Activated naive CD4-positive, alpha-beta T cell (primary cell): ENCODE measurements around the gene BCL2L1.
"Not testable (repeated sequence)": the region's sequence is repeated elsewhere in the genome, so short reads cannot be mapped to it uniquely, and the experiment has no call there.

Experiments used
- DNase-seq, 4 experiments: peaks; one replicate each; lab custom pipeline; 2025; lab: John Stamatoyannopoulos, UW

Gene BCL2L1

DNA sequence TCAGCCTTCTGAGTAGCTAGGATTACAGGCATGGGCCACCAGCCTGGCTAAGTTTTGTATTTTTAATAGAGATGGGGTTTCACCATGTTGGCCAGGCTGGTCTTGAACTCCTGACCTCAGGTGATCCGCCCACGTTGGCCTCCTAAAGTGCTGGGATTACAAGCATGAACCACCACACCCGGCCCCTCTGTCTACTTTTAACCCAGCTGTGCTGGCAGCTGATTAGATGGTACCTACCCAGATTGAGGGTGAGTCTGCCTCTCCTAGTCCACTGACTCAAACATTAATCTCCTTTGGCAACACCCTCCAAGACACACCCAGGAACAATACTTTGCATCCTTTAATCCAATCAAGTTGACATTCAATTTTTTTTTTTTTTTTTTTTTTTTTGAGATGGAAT is 74.6 kb downstream of the BCL2L1 start:
- DNase-seq, result not testable (repeated sequence)

DNA sequence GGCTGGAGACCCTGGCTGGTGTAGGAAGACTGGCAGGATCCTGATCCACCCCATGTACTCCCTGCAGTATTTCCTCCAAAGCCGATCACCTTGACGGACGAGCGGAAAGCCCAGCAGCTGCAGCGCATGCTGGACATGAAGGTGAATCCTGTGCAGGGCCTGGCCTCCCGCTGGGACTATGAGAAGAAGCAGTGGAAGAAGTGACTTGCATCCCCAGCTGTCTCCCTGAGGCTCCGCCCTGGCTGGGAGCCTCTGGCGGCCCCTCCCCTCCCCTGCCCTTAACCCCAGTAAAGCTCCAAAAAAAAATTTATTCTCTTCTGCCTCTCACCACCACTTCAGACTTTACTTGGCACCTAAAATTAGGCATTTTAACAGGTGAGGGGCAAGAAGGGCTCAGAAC is 78.0 kb downstream of the BCL2L1 start:
- no peak for DNase-seq

DNA sequence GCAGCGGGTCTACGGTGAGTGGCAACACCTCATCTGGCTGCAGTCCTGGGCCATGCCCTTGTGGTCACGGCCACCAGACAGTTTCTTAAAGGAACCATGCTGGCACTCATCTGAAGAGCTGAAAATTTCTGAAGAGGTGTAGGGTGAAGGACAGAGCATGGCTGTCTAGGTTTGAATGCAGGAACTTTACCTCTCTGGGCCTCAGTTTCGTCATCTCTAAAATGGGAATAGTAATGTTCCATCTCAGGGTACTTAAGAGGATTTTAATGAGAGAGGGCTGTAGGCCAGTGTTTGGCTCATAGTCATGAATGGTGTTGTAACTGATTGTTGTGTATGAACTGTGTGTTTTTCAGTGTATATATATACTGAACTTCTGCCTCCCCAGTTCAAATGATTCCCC is 79.1 kb downstream of the BCL2L1 start:
- DNase-seq, result no peak

DNA sequence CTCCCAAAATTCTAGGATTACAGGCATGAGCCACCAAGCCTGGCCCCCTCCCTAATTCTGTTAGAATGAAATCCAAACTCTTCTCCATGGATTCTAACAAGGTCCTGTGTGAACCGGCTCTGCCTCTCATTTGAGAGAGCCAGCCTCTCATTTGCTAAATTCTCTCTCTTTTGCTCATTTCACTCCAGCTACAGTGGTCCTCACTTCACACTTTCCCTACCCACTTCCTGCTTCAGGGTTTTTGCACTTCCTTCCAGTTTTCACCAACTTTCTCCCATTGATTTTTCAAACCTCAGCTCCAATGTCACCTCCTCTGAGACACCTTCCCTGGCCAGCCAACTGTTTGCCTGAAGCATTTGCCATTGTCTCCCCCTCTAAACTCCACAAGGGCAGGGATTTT is 79.8 kb downstream of the BCL2L1 start:
- no peak for DNase-seq

DNA sequence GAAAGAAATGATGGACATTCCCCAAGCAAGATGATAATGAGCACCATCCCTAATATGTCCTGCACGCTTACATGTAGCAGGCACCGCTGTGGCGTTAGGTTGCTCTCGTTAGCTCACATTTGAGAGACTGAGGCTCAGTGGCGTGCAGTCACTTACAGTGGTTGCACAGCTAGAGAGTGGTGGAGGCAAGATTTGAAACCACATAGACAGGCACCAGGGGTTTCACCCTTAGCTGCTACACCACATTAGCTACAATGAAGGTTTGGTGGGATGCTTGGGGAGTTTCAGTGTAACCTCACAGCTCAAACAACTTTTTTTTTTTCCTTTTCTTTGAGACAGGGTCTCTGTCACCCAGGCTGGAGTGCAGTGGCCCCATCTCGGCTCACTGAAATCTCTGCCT is 81.3 kb downstream of the BCL2L1 start:
- DNase-seq, result no peak

DNA sequence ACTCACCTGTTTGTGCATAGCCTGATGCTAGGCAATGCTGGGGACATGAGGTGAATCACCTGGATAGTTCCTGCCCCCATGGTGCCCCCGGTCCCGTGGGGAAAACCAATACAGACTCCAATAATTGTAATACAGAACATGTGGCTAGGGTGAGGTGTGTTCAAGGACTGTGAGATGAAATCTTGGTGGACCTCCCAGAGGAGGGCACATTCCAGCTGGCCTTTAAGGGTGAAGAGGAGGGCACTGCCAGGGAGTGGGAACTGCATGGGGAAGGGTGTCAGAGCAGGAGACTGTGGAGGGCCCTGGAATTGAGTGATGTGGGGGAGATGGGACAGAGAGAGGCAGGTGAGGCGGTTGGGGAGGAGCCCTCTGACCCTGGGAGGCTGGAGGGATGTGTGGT is 82.4 kb downstream of the BCL2L1 start:
- DNase-seq, result no peak

DNA sequence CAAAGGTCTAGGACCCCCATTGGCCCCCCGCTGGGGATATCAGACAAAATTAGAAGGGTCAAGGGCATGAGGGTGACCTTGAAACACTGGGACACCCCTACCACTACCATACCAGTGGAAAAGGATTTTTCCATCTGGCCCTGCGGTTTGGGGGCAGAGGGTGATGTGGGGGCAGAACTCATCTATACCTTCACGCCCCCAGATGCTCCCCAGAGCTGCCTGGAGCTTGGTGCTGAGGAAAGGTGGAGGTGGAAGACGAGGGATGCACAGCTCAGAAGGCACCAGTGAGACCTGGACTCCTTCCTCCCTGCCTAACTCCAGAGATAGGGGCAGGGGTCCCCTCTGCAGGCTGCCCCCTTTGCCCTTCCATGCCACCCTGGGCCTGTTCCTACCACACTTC is 83.9 kb downstream of the BCL2L1 start:
- DNase-seq, result no peak

DNA sequence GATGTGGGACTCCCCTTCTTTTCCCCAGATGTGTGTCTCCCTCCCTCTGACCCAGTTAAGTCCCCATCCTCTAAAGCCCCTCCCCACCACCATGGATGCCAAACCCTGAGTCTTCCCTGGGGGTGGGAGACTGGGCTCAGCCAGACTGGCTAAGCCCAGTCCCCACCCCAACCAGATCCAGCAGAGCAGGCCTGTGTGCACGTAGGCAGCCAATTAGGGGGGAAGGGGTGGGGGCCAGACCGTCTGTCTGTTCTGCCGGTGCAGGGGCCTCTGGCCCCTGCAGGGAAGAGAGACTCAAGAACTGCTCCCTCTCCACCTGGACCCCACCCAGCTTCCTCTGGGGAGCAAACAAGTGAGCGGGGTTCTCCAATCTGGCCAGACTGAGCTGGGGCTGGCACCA is 84.4 kb downstream of the BCL2L1 start:
- DNase-seq, result no peak

DNA sequence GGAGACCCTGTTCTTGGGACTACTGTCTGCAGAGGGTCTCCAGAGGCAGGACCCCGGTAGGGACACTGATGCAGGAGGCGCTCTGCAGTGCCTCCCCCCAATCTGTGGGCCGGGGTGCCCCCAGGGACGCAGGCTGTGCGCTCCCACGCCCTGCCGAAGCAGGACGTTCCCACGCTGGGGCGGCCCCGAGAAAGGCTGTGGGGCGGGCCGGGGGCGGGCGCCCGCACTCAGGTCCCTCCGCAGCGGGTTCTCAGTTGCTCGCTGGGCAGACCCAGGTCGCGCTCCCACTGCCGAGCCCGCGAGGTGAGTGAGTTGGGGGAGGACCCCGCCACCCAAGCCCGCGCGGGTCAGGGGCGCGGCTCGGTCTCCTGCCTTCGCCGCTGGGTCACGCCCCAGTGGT is 85.0 kb downstream of the BCL2L1 start, which contains the start of gene COX4I2:
Gene COX4I2 (plus strand): TSS at position 253 of the 400 bp plus-strand sequence. CDS start 1,106 bp downstream, outside the sequence.
- DNase-seq, result no peak

DNA sequence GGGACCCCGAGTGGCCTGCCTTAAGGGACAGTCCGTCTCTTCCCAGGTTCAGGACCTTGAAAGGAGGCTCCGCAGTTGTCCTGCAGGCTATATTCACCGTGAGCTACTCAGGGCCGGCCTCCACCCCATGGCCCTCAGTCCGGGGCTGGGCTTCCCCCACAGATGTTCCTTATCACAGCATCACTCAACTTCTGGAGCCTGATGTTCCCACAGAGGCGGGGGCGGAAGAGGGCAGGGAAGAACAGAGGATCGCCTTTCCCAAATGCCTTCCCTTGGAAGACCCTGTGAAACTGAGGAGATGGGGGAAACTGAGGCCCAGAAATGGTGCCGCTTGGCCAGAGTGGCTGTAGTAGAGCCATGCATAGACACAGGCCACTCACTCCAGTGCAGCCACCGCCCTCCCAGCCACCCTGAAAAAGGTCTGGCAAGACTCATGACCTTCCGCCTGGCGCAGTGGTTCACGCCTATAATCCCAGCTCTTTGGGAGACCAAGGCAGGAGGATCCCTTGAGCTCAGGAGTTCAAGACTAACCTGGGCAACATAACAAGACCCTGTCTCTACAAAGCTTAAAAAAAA is 89.2 kb downstream of the BCL2L1 start:
- no peak for DNase-seq

DNA sequence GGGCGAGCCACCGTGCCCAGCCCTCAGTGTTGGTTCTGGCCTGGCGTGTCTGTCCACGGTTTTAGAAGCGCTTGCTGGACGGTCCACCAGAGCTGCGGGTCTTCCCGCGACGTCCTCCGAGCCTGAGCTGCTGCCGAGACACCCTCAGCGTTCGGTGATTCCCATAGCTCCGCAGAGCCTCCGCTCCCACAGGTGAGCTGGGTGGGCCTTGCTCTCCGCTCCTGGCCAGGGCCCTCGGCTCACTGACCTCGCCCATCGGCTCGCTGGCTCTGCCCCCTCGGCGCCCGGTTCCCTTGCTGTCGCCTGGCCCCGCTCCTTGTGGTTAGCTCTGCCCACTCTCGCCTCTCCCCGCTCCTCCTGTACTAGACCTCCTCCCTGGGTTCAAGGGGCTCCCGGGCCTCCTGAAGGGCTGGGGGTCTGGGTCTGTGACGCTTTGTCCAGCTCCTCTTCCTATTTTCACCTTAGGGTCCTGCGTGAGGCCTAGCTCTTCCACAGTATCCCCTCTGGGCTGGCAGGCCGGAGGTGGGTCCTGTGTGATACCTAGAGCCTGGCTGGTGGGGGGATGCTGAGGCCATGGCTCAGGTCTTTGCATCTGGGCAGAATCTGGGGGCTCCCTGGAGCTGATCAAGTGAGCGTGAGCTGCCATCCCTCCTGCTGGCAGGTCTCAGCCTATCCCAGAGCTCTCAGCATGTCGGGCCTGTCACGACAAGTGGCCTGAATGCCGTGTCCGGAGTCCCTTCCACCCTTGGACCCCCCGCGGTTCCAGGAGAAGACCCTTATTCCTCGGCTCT is 89.9 kb downstream of the BCL2L1 start:
- DNase-seq, result no peak

DNA sequence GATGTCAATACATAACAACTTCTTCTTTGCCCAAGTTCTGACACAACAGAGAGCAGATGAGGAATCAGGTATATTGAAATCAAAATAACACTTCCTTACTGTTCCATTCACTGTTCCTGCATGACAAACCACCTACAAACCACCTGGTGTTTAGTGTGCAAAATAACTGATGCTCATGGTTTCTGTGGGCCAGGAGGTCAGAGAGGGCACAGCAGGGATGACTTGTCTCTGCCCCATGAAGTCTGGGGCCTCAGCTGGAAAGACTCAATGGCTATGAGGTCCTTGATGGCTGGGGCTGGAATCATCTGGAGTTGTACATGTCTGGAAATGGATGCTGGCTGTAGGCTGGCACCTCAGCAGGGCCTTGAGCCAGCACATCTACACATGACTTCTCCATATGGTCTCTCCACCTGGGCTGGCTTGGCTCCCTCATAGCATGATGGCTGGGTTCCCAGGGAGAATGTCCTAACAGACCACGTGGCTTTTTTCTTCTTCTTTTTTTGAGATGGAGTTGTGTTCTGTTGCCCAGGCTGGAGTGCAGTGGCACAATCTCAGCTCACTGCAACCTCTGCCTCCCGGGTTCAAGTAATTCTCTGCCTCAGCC is 92.4 kb downstream of the BCL2L1 start:
- no peak for DNase-seq

DNA sequence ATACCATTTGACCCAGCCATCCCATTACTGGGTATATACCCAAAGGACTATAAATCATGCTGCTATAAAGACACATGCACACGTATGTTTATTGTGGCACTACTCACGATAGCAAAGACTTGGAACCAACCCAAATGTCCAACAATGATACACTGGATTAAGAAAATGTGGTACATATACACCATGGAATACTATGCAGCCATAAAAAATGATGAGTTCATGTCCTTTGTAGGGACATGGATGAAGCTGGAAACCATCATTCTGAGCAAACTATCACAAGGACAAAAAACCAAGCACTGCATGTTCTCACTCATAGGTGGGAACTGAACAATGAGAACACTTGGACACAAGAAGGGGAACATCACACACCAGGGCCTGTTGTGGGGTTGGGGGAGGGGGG is 94.6 kb downstream of the BCL2L1 start:
- DNase-seq, result not testable (repeated sequence)

DNA sequence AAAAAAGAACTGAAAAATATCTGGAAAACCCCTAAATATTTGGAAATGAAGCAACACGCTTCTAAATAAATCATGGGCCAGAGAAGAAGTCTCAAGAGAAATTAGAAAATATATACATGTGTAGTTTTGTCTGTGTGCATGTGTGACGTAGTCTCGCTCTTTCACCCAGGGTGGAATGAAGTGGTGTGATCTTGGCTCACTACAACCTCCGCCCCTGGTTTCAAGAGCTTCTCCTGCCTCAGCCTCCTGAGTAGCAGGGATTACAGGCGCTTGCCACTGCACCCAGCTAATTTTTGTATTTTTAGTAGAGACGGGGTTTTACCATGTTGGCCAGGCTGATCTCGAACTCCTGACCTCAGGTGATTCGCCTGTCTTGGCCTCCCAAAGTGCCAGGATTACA is 96.1 kb downstream of the BCL2L1 start:
- DNase-seq, result not testable (repeated sequence)

DNA sequence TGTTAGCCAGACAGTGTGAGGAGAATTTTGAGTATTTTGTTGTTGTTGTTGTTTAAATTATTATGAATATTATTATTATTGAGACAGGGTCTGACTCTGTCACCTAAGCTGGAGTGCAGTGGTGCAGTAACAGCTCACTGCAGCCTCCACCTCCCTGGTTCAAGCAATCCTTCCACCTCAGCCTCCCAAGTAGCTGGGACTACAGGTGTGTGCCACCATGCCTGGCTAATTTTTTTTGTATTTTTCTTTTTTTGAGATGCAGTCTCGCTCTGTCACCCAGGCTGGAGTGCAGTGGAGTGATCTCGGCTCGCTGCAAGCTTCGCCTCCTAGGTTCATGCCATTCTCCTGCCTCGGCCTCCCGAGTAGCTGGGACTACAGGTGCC is 99.6 kb downstream of the BCL2L1 start:
- not testable (repeated sequence) for DNase-seq

DNA sequence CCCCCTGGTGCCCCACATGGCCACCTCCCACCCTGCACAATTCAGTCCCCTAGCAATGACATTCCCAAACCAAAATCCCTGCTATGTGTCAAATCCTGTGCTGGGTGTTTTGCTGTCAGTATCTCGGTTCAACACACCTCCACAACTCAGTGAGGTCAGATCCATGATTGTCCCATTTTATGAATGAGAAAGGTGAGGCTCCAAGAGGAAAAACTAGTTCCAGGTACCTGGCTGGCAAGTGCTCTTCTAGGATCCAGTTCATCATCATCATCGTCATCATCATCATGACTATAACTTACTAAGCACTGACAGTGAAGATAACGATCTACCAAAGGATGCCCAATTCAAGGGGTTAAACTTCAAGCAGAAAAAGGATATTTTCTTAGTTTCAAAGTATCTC is 102.4 kb downstream of the BCL2L1 start:
- no peak for DNase-seq

DNA sequence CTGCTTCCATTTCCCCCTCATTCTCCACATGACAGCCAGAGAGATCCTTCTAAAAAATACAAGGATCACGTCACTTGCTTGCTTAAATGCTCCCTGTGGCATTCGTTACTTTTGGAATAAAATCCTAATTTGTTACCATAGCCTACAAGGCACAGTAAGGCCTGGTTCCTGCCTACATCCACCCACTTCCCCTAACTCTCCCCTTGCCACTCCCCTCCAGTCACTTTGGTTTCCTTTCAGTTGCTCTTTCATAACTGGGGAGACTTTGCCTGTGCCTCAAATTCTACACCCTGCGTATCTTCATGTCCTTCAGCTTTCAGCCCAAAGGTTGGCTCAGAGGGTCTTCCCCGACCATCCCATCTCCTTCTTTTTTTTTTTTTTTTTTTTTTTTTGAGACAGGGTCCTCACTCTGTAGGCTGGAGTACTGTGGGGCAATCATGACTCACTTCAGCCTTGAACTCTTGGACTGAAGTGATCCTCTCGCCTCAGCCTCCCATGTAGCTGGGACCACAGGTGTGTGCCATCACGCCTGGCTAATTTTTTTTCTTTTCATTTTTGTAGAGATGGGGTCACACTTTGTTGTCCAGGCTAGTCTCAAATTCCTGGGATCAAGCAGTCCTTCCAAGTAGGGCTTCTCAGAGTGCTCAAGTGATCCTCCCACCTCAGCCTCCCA is 105.1 kb downstream of the BCL2L1 start:
- DNase-seq, result no peak

DNA sequence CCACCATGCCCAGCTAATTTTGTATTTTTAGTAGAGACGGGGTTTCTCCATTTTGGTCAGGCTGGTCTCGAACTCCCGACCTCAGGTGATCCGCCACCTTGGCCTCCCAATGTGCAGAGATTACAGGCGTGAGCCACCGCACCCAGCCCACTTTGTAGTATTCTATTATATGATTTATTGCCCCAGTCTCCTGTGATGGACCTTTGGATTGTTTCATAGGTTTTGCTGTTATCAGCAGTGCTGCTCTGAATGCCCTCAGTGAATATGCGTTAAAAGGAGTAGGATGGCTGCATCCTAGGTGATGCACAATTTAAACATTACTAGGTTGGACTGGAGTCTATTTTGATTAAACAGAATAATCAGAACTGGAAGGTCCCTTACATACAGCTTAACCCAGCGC is 107.3 kb downstream of the BCL2L1 start:
- no peak for DNase-seq
